MCF 10A (cell line): Measurements from ENCODE around the gene SH3TC1. TPM values are rescaled to one million over a fixed set of nuclear protein-coding genes. Genes with fewer than 3 reads are reported as not detected.
A peak's percentile ranks its signal among the peaks of the same experiment; 100 is the strongest.

Experiments
- BruUV-seq: library from RNA; stranded (reverse); fragments of 400-500 nt; replicated peaks from 2 replicates; lab custom pipeline; 2021; lab: Mats Ljungman, UMichigan
- CTCF ChIA-PET: fragments of 300-600 bp; sonication (Branson Sonifier 250); formaldehyde crosslinking; extraction: SDS; loops from one replicate; lab custom pipeline; 2021; ENCODE audit warnings: antibody characterized with exemption, inconsistent platforms; lab: Yijun Ruan, JAX
- POLR2A ChIA-PET: fragments of 300-600, 350-650 bp; sonication (Branson Sonifier 250); formaldehyde crosslinking; extraction: SDS; loops from one replicate; lab custom pipeline; 2020; ENCODE audit warnings: antibody characterized with exemption, inconsistent platforms; lab: Yijun Ruan, JAX
- DNase-seq: peaks from one replicate; pipeline ENCODE4 v3.0.0-alpha.2; 2018; ENCODE audit not compliant: unreplicated experiment
- H3K27ac Mint-ChIP-seq: one replicate; pipeline ENCODE4 v1.8.0; 2022; ENCODE audit warnings: mild to moderate bottlenecking, low read depth, mixed read lengths; ENCODE audit not compliant: unreplicated experiment
- H3K27me3 Mint-ChIP-seq: one replicate; pipeline ENCODE4 v1.8.0; 2022; ENCODE audit warnings: mixed read lengths; ENCODE audit not compliant: insufficient read depth, unreplicated experiment
- H3K36me3 Mint-ChIP-seq: one replicate; pipeline ENCODE4 v1.8.0; 2022; ENCODE audit warnings: mild to moderate bottlenecking, moderate library complexity, mixed read lengths; ENCODE audit not compliant: insufficient read depth, unreplicated experiment
- H3K4me1 Mint-ChIP-seq: one replicate; pipeline ENCODE4 v1.8.0; 2022; ENCODE audit warnings: mixed read lengths; ENCODE audit not compliant: insufficient read depth, unreplicated experiment
- H3K4me3 Mint-ChIP-seq: one replicate; pipeline ENCODE4 v1.8.0; 2022; ENCODE audit warnings: mild to moderate bottlenecking, moderate library complexity, mixed read lengths; ENCODE audit not compliant: unreplicated experiment
- H3K9me3 Mint-ChIP-seq: one replicate; pipeline ENCODE4 v1.8.0; 2022; ENCODE audit warnings: mixed read lengths; ENCODE audit not compliant: unreplicated experiment
- CTCF ChIP-seq: fragments of 200-600 bp; IDR thresholded peaks from one replicate; pipeline ENCODE4 v1.8.0; 2022; ENCODE audit warnings: antibody characterized with exemption, mild to moderate bottlenecking; ENCODE audit not compliant: unreplicated experiment
- intact Hi-C: fragments of 100-400 bp; cut with micrococcal nuclease; formaldehyde crosslinking; loops from 2 replicates; pipeline ENCODE4 v1.14.1; 2022
- total RNA-seq: library from RNA; stranded (reverse); gene quantifications from 2 replicates; pipeline ENCODE4 v1.2.3, GENCODE V29; 2022

The SH3TC1 gene
- total RNA-seq, 1 experiment from 2014 or later = 28.8 TPM

DNA sequence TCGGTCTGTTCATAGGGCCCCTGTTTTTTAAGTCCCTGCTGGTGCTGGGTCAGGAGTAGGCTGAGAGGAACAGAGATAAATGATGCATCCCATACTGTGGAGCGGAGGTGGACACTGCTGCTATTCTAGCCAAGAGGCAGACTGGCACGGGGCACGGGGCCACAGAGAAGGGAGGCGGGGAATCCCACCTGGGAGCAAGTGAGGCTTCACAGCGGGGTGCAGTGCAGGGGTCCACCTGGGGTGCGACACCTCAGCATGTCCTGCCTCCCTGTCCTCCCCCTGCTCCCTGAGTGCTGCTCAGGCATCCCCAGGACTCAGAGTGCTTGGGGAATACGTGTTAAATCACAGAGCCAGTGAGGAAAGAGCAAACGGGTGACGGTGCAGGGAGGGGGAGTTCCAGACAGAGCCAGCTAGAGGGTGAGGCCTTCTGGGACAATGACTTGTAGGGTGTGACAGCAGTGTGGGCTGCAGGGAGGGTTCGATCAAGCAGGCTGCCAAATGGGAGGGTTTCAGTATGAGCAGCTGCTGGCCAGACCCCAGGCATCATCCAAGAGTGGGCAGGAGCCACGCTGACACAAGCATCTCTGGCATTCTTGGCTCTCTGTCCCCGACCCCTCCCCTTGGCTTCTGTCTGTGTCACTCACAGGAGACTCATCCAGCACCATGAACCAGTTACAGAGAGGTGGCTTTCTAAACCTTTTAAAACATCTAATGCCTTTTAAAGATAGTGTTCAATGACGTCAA is 56.8 kb downstream of the SH3TC1 start:
- H3K9me3 Mint-ChIP-seq = no peaks in the 10 kb centered on the region
- no peak for DNase-seq
- CTCF ChIA-PET = interaction anchor here (0.6 to 2.1 kb wide), 2 partner anchors 13 to 16 kb away, joined by 3 to 8 read pairs; no protein-coding TSS in a partner anchor
- no peak for TF ChIP-seq CTCF
- H3K27ac Mint-ChIP-seq = no peak overlapping the region
- POLR2A ChIA-PET = no interaction called here
- H3K4me1 Mint-ChIP-seq = peaks cover 12% of the 10 kb centered on the region
- intact Hi-C loops = no loop called here
- BruUV-seq = no TSS peak
- H3K27me3 Mint-ChIP-seq = no peaks in the 10 kb centered on the region
- H3K36me3 Mint-ChIP-seq = no peaks in the 10 kb centered on the region
- no peak overlapping the region for H3K4me3 Mint-ChIP-seq

GRCh38 chr4:8257854-8258253 is 58.8 kb downstream of the SH3TC1 start:
- no peaks in the 10 kb centered on the region for H3K9me3 Mint-ChIP-seq
- CTCF ChIA-PET = interaction anchor here (0.6 to 1.0 kb wide), 2 partner anchors 8 to 140 kb away, joined by 3 read pairs; no protein-coding TSS in a partner anchor
- intact Hi-C loops = no loop called here
- H3K4me3 Mint-ChIP-seq = no peak overlapping the region
- no peak overlapping the region for H3K27ac Mint-ChIP-seq
- no TSS peak for BruUV-seq
- peaks cover 12% of the 10 kb centered on the region for H3K4me1 Mint-ChIP-seq
- H3K27me3 Mint-ChIP-seq = no peaks in the 10 kb centered on the region
- no peaks in the 10 kb centered on the region for H3K36me3 Mint-ChIP-seq
- POLR2A ChIA-PET = no interaction called here
- no peak for DNase-seq
- no peak for TF ChIP-seq CTCF

DNA sequence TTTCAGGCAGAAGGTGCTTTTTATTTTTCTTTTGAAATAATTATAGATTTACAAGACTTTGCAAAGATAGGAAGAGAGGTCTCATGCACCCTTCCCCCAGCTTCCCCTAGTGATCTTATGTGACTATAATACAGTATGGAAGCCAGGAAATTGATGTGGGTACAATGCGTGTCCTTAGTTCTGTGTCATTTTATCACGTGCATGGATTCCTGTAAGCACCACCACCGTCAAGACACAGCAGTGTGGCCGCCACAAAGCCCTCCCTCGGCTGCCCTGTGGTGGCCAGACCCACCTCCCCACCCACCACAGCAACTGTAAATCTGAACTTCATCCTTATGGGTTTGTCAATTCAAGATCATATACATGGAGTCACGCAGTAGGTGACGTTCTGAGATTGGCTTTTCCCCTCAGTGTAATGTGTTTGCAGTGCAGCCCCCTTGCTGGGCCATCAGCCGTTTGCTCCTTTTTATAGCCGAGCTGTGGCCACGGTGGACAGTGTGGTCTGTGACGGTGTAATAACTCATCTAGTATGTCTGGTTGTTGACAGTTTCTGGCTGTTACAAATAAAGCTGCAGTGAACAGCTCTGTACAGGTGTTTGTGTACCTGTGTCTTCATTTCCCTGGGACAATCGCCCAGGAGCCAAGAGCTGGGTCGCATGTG is 59.6 kb downstream of the SH3TC1 start:
- no peak overlapping the region for H3K4me3 Mint-ChIP-seq
- ChIA-PET CTCF (interaction anchor here (0.6 to 1.0 kb wide), 2 partner anchors 8 to 139 kb away, joined by 3 read pairs; no protein-coding TSS in a partner anchor), POLR2A (no interaction called here)
- H3K9me3 Mint-ChIP-seq = no peaks in the 10 kb centered on the region
- no TSS peak for BruUV-seq
- no peaks in the 10 kb centered on the region for H3K36me3 Mint-ChIP-seq
- peaks cover 6% of the 10 kb centered on the region for H3K27me3 Mint-ChIP-seq
- DNase-seq = no peak
- no peak overlapping the region for H3K27ac Mint-ChIP-seq
- no peak for TF ChIP-seq CTCF
- intact Hi-C loops = no loop called here
- peaks cover 11% of the 10 kb centered on the region for H3K4me1 Mint-ChIP-seq

GRCh38 chr4:8259743-8260430 is 60.8 kb downstream of the SH3TC1 start:
- no peak for TF ChIP-seq CTCF
- peak overlapping the region; percentile 17 for H3K27ac Mint-ChIP-seq
- no peak for DNase-seq
- no peak overlapping the region for H3K4me3 Mint-ChIP-seq
- ChIA-PET POLR2A (no interaction called here), CTCF (no interaction called here)
- no TSS peak for BruUV-seq
- H3K36me3 Mint-ChIP-seq = no peaks in the 10 kb centered on the region
- H3K9me3 Mint-ChIP-seq = no peaks in the 10 kb centered on the region
- H3K4me1 Mint-ChIP-seq = peaks cover 6% of the 10 kb centered on the region
- intact Hi-C loops = no loop called here
- H3K27me3 Mint-ChIP-seq = peaks cover 13% of the 10 kb centered on the region
